HG03354 (cell line): ENCODE measurements around the gene ADAMTSL3.

ENCODE experiments used
- ATAC-seq: cut with Tn5 transposase; IDR thresholded peaks from one replicate; pipeline ENCODE4 v1.9.1; 2021; ENCODE audit warnings: mild to moderate bottlenecking; ENCODE audit not compliant: unreplicated experiment, poor library complexity, severe bottlenecking

Gene ADAMTSL3

GRCh38 chr15:83655237-83655616 lies 1.3 kb downstream of the ADAMTSL3 start:
- no peak for ATAC-seq

GRCh38 chr15:83656192-83656591 lies 2.3 kb downstream of the ADAMTSL3 start:
- no peak for ATAC-seq

DNA sequence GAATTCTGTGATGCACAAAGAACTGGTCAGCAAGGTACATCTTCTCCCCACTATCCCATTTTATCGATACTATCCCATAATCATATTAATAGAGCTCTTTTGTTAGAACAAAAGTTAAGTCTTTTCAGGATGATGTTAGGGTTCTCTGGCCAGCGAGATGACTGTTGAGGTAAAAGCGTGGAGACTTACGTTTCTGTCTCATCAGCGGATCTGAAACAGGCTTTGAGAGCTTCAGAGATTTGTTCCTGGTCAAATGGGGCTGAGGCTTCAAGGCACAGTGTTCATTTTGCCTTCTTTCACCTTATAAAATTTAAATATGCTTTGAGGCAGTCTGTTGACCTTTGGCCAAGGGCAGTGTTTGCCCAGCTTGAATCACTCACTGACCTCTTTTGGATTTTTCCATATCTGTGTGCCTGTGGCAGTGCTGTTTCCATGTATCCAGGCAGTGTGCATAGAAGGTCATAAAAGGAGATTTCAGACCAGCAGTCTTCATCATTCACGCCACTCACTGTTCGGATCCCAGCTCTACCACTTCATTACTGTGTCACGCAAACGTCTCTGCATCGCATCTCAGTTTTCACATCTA lies 3.1 kb downstream of the ADAMTSL3 start:
- ATAC-seq: no peak

GRCh38 chr15:83657549-83657948 lies 3.6 kb downstream of the ADAMTSL3 start:
- ATAC-seq: no peak

GRCh38 chr15:83658430-83659416 lies 4.8 kb downstream of the ADAMTSL3 start:
- ATAC-seq: no peak

DNA sequence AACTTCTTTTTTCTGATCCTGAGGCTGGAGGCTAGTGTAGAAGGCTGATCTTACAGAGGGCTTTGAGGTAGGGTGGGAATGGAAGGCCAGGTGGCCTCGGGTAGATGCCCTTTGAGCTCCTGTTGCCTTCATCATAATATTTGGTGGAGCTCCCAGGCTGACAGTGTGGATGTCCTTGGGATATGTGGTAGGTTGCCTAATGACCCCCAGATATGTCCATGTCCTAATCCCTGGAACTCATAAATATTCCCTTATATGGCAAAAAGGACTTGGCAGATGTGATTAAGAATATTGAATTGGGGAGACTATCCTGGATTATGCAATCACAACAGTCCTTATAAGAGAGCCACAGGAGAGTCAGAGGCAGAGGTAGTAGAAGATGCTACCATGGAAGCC lies 5.5 kb downstream of the ADAMTSL3 start:
- no peak for ATAC-seq

GRCh38 chr15:83665480-83665879 lies 11.6 kb downstream of the ADAMTSL3 start:
- no peak for ATAC-seq

GRCh38 chr15:83670672-83671229 lies 16.8 kb downstream of the ADAMTSL3 start:
- no peak for ATAC-seq

DNA sequence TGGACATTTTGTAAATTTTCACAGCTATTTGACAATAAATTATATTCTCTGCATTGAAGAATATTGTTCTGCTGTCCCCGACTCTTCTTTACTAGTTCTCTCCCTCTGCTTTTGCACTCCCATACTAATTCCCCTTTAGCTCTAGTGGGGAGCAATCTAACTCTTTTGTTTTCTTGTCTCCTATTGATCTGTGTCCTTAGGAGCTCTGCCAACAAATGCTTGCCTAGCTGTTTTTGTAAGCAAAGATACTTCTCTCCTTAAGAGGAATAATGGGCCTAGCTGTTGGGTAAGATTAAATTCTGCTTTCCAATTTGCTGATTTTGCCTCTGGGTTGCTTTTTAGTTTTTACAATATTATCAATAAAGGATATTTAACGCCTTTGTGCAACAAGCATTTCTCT lies 17.7 kb downstream of the ADAMTSL3 start:
- no peak for ATAC-seq

DNA sequence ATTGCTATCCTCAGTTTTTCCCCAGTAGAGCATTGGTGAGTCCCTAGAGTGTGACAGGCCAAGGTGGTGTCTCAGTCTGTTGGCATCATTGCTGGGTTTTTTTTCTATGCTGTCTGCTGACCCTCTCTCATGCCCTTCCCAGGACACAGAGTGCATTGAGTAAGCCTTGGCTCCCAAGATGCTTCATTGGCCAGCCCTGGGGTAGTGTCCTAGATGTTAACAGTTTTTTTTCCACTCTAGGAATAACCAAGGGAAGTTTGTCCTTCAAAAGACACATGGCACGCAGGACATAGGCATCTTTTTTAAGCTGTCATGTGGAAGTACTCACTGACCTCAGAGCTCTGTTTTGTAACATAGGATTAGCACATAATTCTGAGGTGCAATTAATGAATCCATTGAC lies 19.5 kb downstream of the ADAMTSL3 start:
- ATAC-seq: no peak

- no peak for ATAC-seq
Measured at GRCh38 chr15:83682476-83683088, 28.7 kb downstream of the ADAMTSL3 start.

- ATAC-seq: no peak
Measured at GRCh38 chr15:83685916-83686332, 32.0 kb downstream of the ADAMTSL3 start.

- no peak for ATAC-seq
Measured at GRCh38 chr15:83688201-83688600, 34.3 kb downstream of the ADAMTSL3 start.

DNA sequence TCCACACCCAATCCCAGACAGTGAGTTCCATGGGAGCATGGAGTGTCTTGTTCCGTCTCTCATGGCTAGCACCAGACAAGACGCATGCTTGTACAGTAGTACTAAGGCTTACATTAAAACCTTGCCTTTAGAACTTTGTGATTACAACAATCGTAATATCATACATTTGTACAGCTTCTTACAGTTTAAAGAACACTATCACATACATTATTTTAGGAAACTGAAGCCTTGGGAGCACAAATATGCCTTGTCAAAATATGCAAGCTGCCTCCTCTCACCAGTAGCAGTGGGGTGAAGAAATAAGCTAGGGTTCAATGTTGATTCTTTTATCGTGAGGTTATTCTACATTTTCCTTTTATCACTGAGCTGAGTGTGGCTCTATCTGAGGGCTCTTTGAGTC lies 36.8 kb downstream of the ADAMTSL3 start:
- ATAC-seq: no peak

DNA sequence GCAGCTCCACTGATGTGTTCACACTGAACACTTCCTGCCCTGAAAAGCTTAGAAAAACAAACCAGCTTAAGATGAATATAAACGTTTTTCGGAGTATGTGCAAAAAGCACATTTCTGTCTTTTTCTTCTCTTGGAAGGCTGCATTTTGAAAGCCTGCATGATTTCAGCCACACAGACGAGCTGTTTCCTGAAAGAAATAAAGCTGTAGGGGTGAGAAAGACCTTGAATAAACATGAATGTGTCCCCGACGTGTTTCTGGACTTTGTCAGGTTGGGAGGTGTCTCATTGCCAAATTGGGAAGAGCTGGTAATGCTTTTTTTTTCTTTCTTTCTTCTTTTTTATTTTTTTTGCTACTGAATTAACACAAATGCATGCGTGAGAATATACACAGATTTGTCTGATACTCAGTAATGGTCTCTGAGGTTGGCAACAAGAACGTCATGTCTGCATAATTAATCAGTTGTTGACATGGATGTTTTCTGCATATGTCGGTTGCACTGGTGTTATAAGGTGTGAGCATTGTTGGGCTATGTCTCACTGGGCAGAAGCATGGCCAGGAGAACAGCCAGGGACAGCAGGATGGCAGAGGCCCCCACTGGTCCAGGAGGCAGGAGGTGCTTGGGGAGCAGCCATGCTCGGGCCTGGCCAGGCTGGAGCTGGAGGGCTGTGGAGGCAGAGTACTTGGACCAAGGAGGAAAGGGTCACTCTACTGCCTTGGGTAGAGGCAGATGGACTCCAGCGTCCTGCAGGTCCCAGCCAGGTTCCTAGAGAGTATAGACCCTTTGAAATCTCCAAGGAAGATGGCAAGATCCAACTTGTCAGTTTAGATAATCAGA lies 39.0 kb downstream of the ADAMTSL3 start:
- no peak for ATAC-seq

GRCh38 chr15:83694015-83694414 lies 40.1 kb downstream of the ADAMTSL3 start:
- ATAC-seq: no peak

DNA sequence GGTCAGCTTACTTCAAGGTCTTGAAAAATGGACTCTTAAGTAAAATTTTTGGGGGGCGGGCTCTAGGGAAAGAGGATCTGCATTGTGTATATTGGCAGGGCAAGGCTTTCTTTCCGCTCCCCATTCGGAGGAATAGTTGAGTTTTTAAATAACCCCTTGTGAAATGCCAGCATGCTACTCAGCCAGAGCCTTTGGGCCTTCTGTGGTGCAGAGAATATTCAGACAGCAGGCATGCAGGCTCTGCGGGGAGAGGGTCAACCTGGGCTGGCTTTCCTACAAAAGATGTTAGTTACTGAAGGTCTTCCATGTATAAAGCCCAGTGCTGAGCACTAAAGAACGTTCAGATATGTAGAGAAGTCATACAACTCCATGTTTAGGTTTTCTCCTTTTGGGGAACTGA lies 40.6 kb downstream of the ADAMTSL3 start:
- ATAC-seq: no peak

GRCh38 chr15:83695246-83695645 lies 41.3 kb downstream of the ADAMTSL3 start:
- no peak for ATAC-seq

DNA sequence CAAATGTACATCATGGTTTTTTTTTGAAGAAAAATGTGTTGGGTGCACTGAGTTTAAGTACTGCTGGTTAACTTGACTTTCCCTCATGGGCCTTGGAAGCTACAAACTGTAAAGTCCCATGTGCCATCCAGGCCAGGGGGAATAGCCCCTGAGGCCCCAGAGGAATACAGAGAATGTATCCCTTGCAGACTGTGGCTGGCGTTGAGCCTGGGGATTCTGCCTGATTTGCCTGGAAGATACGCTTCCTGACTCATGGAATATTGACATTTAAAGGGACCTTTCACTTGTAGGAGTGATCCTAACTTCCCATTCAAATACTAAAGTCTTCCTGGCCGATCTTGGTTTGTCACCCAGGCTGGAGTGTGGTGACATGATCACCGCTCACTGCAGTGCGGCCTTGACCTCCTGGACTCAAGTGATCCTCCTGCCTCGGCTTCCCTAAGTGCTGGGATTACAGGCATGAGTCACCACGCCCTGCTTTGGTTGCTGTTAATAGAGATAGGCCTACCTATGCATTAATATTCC lies 42.0 kb downstream of the ADAMTSL3 start:
- ATAC-seq: no peak
